ENCODE data around the gene MED15.
A peak's percentile ranks its signal among the peaks of the same experiment; 100 is the strongest.
"Not testable (repeated sequence)": the region's sequence is repeated elsewhere in the genome, so short reads cannot be mapped to it uniquely, and the experiment has no call there.

MED15 gene

DNA sequence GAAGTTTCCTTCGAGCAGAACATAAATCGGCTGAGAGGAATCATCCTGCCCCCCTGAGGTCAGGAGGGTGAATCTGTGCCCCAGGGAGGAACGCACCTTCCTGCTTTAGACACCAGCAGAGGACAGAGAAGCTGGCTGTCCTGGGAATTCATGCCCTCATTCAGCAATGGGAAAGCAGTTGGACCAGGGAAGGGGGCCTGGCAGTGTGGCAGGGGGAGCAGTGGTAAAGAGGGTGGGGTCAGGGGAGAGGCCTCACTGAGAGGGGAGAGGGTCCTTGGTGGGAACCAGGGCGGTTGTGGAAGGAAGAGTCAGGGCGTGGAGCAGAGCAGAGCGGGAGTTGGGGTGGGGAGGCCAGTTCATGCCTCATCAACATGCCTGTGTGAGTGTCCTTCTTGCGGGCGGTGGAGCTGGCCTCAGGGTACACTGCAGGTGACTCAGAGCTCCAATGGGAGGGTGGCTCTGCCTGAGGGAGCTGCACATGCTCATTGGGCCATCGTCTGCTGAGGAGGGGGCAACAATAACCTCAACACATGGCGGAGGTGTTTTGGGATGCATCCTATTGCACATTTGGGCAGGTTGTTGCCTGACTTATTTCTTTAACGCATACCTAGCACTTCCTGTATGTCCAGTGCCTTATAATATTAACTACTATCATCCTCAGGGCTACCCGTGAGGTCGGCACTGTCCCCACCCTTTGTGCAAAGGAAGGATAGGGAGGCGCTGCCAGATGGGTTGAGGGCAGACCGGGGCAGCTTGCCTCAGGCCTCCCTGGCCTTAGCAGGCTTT is 23.2 kb downstream of the MED15 start:
- no peak for DNase-seq

DNA sequence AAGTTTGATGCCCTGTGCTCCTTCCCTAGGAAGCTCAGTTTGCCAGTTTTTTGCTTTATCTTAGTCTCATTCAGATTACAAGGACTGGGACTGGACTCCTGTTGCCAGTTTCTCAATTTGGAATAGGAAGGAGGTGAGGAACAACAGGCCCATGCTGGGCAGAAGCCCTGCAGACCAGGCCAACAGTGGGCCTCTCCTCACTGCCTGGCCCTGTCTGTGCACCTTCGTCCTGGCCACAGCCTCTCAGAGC is 23.7 kb downstream of the MED15 start:
- DNase-seq: no peak

DNA sequence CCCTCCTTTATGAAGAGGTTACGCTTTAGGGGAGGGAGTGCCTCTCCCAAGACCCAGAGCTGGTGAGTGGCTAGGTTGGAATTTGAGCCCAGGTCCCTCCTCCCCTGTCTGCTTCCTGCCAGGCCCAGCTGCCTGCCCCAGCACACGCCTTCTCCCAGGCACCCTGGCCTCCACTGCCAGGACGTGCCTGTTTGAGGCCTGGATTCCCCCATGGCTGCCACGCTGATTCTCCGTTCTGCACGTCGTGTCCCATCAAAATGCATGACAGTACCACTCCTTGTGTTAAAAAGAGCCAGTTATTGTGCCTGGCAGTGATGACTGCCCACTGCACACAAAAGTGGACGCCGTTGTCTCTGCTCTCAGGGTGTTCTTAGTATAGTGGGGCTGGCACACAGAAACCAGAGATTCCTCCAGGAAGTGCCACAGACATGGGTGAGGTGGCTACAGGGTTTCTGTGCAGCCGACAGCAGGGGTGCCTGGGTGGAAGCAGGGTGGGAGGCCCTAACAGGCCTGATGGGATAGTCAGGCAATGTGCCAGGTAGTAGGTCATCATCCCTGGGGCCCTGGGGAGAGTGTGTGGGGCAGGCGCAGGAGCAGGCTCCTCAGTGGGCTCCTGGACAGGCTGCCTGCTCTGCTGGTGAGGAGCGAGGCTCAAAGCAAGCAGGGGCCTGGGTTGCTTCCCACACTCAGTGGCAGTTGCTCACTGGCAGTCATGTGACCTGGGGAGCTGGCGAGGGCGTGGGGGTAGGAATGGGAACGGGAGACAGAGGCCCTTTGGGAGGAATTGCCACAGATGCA is 24.2 kb downstream of the MED15 start:
- DNase-seq: peak in 36 of 58 donors; percentile 13 to 74 (median 44)

DNA sequence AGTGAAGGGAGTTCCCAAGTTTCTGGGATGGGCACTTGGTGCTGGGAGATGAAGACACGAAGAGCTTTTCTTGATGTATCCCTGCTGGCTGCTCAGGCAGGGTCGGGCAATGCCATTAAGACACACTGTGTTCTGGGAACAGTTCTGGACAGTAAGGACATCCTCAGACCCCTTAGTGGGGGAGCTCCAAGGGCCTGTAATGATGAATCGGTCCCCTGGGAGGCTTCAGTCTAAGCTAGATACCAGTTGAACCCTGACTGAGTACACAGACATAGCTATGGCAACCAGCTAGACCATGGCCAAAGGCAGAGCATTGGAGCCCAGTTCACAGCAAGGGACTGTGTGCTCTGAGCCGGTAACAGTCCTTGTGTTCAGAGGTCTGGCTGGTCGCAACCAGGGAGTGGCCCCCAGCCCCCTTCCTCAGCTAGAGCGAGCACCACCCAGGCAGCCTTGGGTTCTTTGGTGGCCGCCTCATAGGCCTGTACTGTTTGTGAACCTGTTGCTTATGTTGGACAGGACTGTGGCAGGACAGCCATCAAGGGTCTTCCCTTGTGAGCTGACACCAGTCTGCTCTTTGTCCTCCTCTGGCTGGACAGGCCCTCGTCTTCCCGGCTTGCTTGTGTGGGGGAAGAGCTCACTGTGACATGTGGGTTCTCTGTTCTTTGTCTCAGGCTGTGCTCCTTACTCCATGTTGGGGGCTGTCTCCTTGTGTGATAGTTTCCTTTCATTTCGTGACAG is 25.0 kb downstream of the MED15 start:
- no peak for DNase-seq

DNA sequence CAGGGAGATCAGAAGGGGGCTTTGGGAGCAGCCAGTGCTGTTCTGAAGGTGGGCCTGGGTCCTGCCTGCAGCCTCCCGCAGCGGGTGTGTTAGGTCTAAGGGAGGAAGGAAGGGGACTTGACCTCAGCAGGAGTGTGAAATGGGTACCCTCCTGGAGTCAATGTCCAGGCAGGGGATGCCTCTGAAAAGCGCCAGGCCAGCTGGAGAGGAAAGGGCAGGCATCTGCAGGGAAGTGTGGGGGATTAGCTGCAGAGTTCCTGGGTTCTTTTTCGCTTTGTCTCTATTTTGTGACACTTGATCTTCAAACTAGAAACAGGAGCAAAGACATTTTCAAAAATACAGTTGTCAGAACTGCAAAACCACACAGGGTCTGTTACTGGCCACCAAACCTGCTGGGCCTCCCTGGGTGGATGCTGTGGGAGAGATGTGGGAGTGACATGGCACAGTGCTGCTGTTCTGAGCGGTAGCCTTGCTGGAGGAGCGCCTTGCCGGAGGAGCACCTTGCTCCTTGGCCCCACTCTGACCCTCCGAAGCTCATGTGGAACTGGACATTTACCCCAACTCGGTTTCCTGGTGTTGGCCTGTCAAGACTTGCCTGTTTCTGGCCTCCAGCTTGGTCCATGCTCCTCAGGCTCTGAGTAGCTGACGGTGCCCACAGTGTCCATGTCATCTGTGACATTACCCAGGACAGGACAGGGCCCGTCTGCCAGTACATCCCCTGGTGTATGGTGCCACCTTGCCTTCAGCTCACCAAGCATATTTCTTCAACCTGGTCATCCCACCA is 25.9 kb downstream of the MED15 start:
- DNase-seq: no peak

DNA sequence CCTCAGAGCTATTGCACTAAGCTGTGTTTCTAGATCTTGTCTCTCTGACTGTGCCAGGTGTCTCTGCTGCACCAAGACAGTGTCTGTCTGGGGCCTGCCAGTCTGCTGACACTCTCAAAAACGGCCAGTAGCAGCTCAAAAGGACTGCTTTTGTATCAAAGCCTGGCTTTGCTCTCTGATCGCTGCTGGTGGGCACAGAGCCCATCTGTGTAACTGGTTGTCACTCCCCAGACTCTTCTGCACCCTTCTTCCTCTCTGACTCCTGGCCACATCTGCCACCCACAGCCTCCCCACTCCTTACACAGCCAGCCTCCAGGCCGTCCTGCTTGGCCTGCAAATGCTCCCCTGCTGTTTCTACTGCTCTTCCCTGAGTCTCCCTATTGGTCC is 26.5 kb downstream of the MED15 start:
- peak in 18 of 58 donors; percentile 12 to 59 (median 44) for DNase-seq

DNA sequence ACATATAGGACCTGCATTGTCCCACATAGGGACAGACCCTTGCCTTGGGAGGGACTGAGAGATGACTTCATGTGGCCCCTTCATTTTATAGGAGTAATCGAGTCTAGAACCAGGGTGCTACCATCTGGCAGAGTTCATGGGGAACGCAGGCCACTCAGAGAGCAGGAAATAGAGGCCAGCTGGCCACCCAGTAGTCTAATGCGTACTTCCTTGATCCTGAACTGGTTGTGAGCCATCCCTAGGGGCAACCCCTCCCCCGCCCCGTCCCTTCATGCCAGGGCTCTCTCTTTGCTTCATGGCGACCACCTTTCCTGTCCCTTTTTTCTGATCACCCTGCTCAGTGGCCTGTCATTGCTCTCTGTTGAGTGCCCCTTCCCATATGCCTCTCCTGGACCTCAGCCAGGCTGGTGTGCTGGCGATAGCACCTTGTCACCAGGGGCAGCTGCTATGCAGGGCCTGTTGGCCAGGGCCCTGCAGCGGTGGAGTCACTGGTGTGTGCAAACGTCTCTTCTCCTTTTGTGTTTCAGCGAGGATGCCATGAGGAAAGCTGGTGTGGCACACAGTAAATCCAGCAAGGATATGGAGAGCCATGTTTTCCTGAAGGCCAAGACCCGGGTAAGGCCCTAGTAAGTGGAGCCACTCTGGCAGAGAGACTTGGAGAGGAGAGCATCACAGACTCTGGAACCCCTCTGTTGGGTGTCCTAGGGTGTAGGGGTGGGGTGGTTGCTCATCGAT is 29.3 kb downstream of the MED15 start:
- no peak for DNase-seq

DNA sequence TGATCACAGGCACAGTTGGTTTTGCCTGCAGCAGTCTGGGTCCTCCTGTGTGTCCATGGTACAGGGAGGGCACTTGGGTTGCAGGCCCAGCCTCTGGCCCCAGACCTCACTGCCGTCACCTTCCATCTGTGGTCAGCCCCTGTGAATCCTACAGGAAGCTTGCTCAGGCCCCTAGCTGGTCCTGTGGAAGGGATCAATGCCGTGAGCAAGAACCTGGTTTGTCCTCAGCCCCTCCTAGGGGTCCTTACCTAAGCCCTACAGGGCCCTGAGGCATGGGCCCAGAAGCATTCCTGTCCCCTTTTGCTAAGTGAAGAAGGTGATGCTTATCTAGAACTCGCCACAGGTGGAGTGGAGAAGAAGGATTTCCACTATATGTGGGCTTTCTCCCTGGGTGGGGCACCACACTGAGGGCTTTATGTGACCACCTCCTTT is 29.9 kb downstream of the MED15 start:
- DNase-seq: no peak

DNA sequence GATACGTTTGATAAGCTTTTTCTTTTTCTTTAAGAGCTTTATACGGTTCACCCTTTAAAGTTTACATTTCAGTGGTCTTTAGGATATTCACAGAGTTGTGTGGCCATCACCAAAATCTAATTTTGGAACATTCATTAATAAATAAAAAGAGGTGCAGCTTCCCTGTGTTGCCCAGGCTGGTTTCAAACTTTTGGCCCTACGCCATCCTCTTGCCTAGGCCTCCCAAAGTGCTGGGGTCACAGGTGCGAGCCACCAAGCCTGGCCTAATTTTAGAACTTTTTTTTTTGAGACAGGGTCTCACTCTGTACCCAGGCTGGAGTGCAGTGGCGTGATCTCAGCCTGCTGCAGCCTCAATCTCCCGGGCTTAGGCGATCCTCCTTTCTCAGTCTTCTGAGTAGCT is 30.6 kb downstream of the MED15 start:
- DNase-seq: no peak

DNA sequence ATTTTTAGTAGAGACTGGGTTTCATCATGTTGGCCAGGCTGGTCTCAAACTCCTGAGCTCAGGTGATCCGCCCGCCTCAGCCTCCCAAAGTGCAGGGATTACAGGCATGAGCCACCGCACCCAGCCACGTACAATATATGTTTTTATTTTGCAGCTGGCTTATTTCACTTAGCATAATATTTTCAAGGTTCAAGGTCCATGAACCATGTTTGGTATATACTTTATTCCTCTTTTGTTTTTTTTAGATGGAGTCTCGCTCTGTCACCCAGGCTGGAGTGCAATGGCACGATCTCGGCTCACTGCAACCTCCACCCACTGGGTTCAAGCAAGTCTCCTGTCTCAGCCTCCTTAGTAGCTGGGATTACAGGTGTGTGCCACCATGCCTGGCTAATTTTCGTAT is 31.5 kb downstream of the MED15 start:
- not testable (repeated sequence) for DNase-seq

DNA sequence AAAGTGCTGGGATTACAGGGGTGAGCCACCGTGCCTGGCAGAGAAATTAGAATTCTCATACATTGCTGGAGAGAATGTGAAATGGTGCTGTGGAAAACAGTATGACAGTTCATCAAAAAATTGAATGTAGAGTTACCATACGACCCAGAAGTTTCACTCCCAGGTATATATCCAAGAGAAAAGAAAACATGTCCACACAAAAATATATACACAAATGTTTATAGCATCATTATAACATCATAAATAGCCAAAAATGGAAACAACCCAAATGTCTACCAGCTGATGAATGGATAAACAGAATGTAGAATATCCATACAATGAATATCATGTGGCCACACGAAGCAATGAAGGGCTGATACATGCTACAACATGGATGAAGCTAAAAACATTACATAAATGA is 34.6 kb downstream of the MED15 start:
- DNase-seq: no peak

DNA sequence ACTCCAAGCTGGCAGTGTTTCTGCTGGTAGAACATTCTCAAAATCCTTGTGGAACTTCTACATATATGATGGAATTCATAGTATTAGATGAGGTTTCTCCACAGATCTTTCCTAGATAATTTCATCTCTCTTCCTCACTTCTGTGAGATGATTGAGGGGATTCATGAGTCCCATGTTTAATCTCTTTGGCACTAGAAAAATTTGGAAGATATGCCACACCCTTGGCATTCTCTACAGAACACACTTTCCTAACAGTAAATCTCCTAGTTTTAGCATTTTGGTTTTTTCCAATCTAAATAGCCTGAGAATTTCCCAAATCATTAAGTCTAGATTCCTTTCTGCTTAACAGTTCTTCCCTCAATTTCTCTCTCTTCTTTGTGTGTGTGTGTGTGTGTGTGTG is 35.3 kb downstream of the MED15 start:
- no peak for DNase-seq

DNA sequence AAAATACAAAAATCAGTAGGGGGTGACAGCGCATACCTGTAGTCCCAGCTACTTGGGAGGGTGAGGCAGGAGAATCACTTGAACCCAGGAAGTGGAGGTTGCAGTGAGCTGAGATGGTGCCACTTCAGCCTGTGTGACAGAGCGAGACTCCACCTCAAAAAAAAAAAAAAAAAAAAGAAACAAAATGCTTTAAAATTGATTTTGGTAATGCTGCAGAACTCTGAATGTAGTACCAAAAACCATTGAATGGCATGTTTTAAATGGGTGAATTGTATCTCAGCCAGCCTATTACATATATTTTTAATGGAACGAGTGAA is 37.9 kb downstream of the MED15 start:
- DNase-seq: not testable (repeated sequence)

DNA sequence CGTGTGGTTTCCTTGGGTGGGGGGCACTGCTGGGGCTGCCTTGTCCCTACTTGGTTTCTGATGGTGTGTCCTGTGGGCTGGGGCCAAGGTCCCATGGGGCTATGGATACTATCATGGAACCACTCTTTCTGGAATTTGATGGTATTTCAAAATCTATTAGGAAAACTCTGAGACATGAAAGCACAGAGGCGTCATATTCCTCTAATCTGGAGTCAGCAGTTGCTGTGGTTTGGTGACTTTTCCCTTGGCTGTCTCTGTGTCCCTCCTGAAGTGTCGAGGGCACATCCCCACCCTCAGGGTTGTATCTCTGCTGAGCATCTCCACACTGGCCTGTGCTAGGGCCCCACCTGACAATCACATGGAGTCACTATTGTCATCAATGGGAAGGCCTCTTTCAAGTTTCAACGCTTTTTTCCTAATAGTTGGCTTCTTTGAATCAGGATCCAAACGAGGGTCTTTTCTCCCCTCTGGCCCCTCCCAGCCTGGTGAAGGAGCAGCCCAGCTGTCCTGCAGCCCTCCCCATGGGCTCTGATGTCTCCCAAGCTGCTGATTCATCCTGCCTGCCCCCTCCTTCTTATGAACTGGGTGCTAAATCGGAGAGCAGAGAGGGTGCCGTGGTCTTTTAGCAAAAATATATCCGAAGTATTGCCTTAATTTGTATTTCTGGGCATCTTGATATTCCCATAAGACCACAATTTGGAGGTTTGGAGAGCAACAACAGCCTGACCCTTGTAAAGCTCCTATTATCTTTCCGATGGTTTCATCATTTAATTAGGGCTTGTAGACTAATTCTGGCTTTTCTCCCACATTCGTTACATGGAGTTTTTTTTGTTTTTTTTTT is 38.5 kb downstream of the MED15 start:
- peak in 1 of 58 donors; percentile 37 for DNase-seq

DNA sequence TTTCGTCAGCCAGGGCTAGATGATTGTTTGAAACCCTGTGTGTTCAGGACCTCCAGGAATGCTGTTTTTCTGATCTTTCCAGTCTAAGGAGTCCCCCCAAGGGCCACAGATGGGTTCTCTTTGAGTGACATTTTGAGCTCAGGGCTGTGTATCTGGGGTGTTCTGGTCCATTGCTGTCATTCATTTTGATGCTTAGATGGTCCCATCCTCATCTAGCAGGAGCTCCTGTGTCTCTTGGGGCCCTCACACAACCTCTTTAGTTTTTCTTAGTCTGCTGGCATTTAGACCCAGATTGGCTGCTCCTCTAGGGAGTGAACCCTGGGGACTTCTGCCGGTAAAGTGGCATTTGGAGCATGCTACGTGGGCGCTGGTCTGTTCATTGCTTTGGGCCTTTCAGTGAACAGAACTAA is 39.1 kb downstream of the MED15 start:
- DNase-seq: no peak

DNA sequence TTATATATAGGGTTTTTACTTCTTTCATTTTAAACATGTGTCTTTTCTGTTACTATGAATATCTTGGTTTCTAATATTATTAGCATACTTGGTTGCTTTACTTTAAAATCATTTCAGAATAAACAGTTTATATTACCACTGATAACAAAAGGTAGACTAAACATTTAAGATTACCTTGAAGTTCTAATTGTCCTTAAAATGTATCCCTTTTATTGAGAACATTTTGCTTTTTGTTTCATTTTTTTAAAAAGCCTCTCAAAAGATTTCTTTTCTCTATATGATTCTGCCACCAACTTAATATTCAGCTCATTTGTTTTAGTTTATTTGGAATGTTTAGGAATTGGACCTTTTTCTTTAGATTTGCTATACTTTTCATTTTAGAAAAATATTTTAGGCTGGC is 39.6 kb downstream of the MED15 start:
- no peak for DNase-seq

DNA sequence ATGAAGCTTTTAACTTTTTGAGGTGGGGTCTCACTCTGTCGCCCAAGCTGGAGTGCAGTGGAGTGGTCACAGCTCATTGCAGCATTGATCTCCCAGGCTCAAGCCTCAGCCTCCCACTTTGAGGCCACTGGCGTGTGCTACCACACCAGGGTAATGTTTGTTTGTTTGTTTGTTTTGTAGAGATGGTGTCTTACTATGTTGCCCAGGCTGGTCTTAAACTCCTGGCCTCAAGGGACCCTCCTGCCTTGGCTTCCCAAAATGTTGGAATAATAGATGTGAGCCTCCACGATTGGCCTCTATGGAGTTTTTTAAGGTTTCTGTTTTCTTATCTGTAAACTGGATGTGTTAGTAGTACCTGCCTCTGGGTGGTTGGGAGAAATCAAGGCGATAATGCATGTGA is 41.4 kb downstream of the MED15 start:
- DNase-seq: no peak

DNA sequence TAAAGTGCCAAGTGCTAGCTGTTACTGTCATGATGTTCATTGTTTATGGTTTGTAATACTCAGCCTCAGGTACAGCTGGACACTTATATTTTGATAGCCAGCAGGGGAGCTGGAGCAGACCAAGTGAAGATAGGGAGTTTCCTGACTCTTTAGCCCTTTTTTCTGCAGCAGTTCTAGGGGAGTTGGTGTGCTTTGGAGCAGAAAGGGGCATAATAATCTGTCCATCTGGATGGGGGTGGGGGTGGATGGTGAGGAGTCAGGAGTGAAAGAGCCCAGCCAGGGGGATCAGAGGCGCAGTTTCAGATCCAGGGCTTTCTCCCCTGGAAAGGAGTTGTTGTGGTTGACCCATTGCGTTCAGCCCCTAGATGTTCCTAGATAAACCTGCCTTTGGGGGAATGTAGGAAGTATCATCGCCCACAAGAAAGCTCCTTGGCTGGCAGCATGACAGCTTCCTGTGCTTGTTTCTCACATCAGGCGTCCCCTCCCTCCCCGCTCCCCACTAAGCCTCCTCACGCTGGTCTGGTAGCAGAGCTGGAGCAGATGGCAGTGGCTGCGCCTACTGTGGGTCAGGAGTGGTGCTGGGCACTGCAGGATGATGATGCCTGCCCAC is 41.9 kb downstream of the MED15 start:
- DNase-seq: peak in 8 of 58 donors; percentile 13 to 55 (median 30)

DNA sequence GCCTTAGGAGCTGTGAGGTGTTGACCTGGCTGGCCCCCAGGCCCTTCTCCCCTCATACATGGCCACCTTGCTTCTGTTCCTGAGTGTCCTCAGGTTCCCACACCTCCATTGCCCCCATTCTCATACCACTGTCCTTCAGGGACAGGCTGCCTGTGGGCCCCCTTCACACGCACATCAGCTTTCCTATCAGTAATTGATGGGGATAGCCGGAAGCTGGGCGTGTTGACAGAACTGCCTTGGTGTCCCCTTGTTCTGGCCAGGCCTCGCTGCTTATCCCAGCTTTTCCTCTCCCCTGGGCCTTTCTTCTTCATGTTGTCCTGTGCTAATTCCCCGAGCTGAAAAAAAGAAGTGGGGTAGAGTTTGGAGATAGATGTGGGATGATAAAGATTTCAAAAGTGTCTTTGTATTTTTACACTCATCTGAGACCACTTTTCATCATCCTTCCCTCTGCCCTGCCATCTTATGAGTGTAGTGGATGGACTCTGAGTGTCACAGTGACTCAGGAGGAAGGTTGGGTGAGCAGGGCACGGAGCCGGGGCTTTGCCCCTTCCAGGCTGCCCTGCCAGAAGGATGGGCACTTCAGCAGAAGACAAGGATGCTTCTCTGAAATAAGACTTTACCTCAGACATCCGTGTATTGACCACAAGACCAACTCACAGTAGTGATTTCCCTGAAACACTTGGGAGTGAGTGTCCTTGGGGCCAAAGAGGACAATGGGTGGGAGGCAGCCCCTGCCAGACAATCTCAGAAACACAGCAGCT is 42.8 kb downstream of the MED15 start:
- no peak for DNase-seq

All from anterior cingulate cortex (tissue), 58 donors.